Caco-2 (cell line): Measurements from ENCODE around the gene LONRF3. TPM values are rescaled to one million over a fixed set of nuclear protein-coding genes. Genes with fewer than 3 reads are reported as not detected.

Experiments
- BruUV-seq: library from RNA; stranded (reverse); fragments of 400-500 nt; replicated peaks from 2 replicates; lab custom pipeline; 2021; lab: Mats Ljungman, UMichigan
- CTCF ChIA-PET: fragments of 300-600 bp; sonication (Branson Sonifier 250); formaldehyde crosslinking; loops from one replicate; lab custom pipeline; 2022; ENCODE audit warnings: antibody characterized with exemption; lab: Charles Lee
- POLR2A ChIA-PET: fragments of 300-600 bp; sonication (Branson Sonifier 250); formaldehyde crosslinking; loops from one replicate; lab custom pipeline; 2022; ENCODE audit warnings: antibody characterized with exemption; lab: Charles Lee
- DNase-seq, 2 experiments: peaks; one replicate each; pipeline versions ENCODE4 v3.0.0 to v3.0.0-alpha.2; 2020 to 2022
- H3K27me3 ChIP-seq: replicated peaks from 2 replicates; pipeline ENCODE4 v1.6.0; 2011; ENCODE audit warnings: low read length; ENCODE audit not compliant: control insufficient read depth, insufficient read depth
- H3K36me3 ChIP-seq: 2 replicates; pipeline ENCODE4 v1.5.1; 2011; ENCODE audit warnings: low read length; ENCODE audit not compliant: control insufficient read depth, insufficient read depth
- H3K4me1 ChIP-seq: fragments of 250-450 bp; sonication (Bioruptor Pico); 2 replicates; pipeline ENCODE4 v1.5.1; 2020; ENCODE audit warnings: mild to moderate bottlenecking
- H3K4me3 ChIP-seq: 2 replicates; pipeline ENCODE4 v1.5.1; 2011; ENCODE audit warnings: low read depth, mild to moderate bottlenecking, control low read depth, low read length
- H3K9me3 ChIP-seq: fragments of 250-450 bp; sonication (Bioruptor Pico); 2 replicates; pipeline ENCODE4 v1.5.1; 2020; ENCODE audit warnings: mild to moderate bottlenecking, moderate library complexity
- H3K27ac Mint-ChIP-seq: one replicate; pipeline ENCODE4 v1.8.0; 2022; ENCODE audit warnings: mixed read lengths; ENCODE audit not compliant: unreplicated experiment
- H3K27me3 Mint-ChIP-seq: one replicate; pipeline ENCODE4 v1.8.0; 2022; ENCODE audit warnings: mixed read lengths; ENCODE audit not compliant: insufficient read depth, unreplicated experiment
- H3K36me3 Mint-ChIP-seq: one replicate; pipeline ENCODE4 v1.8.0; 2022; ENCODE audit warnings: mild to moderate bottlenecking, mixed read lengths; ENCODE audit not compliant: insufficient read depth, unreplicated experiment
- H3K4me1 Mint-ChIP-seq: one replicate; pipeline ENCODE4 v1.8.0; 2022; ENCODE audit warnings: low read depth, mixed read lengths; ENCODE audit not compliant: unreplicated experiment
- H3K4me3 Mint-ChIP-seq: one replicate; pipeline ENCODE4 v1.8.0; 2022; ENCODE audit warnings: mild to moderate bottlenecking, moderate library complexity, mixed read lengths; ENCODE audit not compliant: unreplicated experiment
- H3K9me3 Mint-ChIP-seq: one replicate; pipeline ENCODE4 v1.8.0; 2022; ENCODE audit warnings: mixed read lengths; ENCODE audit not compliant: unreplicated experiment
- CTCF ChIP-seq, 2 experiments: fragments of 200-600 bp in 1 of 2; IDR thresholded peaks; 1 replicate in 1 of 2; 2 replicates in 1 of 2; pipeline versions ENCODE4 v1.5.1 to v1.8.0; 2011 to 2022; ENCODE audit warnings: antibody characterized with exemption in 1 of 2, control low read depth in 1 of 2, inconsistent platforms in 1 of 2, low read depth in 1 of 2, low read length in 1 of 2, mild to moderate bottlenecking in 1 of 2, moderate library complexity in 1 of 2; ENCODE audit not compliant: insufficient read depth in 1 of 2, severe bottlenecking in 1 of 2, unreplicated experiment in 1 of 2
- intact Hi-C: fragments of 100-400 bp; cut with micrococcal nuclease; formaldehyde crosslinking; loops from one replicate; pipeline ENCODE4 v1.10.0; 2022; ENCODE audit not compliant: unreplicated experiment
- total RNA-seq: library from RNA; stranded (reverse); gene quantifications from 2 replicates; pipeline ENCODE4 v1.2.3, GENCODE V29; 2022

The LONRF3 gene
- total RNA-seq, 1 experiment from 2014 or later = 0.84 TPM

- no peaks in the 10 kb centered on the region for H3K4me1 ChIP-seq
- Mint-ChIP-seq H3K4me1 (no peaks in the 10 kb centered on the region), H3K27ac (no peak overlapping the region), H3K36me3 (no peaks in the 10 kb centered on the region), H3K27me3 (peaks cover 3% of the 10 kb centered on the region), H3K4me3 (no peak overlapping the region), H3K9me3 (no peaks in the 10 kb centered on the region)
- CTCF ChIA-PET = no interaction called here
- intact Hi-C loops = no loop called here
- no peaks in the 10 kb centered on the region for H3K27me3 ChIP-seq
- POLR2A ChIA-PET = no interaction called here
- DNase-seq = no peak
- H3K9me3 ChIP-seq = no peaks in the 10 kb centered on the region
- H3K36me3 ChIP-seq = no peaks in the 10 kb centered on the region
- no peak overlapping the region for H3K4me3 ChIP-seq
- TF ChIP-seq CTCF (IDR thresholded peaks at IDR 0.05; ENCODE audit: insufficient read depth in 1 of 2, low read depth in 1 of 2, low read length in 1 of 2, severe bottlenecking in 1 of 2, unreplicated experiment in 1 of 2) = no peak
- no TSS peak for BruUV-seq
Measured at GRCh38 chrX:118964252-118964651, 10.2 kb upstream of the LONRF3 start.

- intact Hi-C loops = no loop called here
- H3K27me3 ChIP-seq = no peaks in the 10 kb centered on the region
- no TSS peak for BruUV-seq
- no peak for TF ChIP-seq CTCF (IDR thresholded peaks at IDR 0.05; ENCODE audit: insufficient read depth in 1 of 2, low read depth in 1 of 2, low read length in 1 of 2, severe bottlenecking in 1 of 2, unreplicated experiment in 1 of 2)
- no peaks in the 10 kb centered on the region for H3K36me3 Mint-ChIP-seq
- no peaks in the 10 kb centered on the region for H3K4me1 ChIP-seq
- H3K4me1 Mint-ChIP-seq = no peaks in the 10 kb centered on the region
- no peak overlapping the region for H3K4me3 ChIP-seq
- H3K36me3 ChIP-seq = no peaks in the 10 kb centered on the region
- no peak overlapping the region for H3K27ac Mint-ChIP-seq
- DNase-seq = no peak
- no peaks in the 10 kb centered on the region for H3K9me3 Mint-ChIP-seq
- CTCF ChIA-PET = no interaction called here
- peaks cover 3% of the 10 kb centered on the region for H3K27me3 Mint-ChIP-seq
- no peak overlapping the region for H3K4me3 Mint-ChIP-seq
- POLR2A ChIA-PET = no interaction called here
- no peaks in the 10 kb centered on the region for H3K9me3 ChIP-seq
Measured at GRCh38 chrX:118965395-118965794, 9.0 kb upstream of the LONRF3 start.

- Mint-ChIP-seq H3K9me3 (no peaks in the 10 kb centered on the region), H3K27me3 (peaks cover 7% of the 10 kb centered on the region), H3K4me1 (no peaks in the 10 kb centered on the region), H3K4me3 (no peak overlapping the region), H3K27ac (no peak overlapping the region), H3K36me3 (no peaks in the 10 kb centered on the region)
- H3K4me1 ChIP-seq = no peaks in the 10 kb centered on the region
- H3K36me3 ChIP-seq = no peaks in the 10 kb centered on the region
- ChIA-PET CTCF (no interaction called here), POLR2A (no interaction called here)
- H3K9me3 ChIP-seq = no peaks in the 10 kb centered on the region
- no TSS peak for BruUV-seq
- no peaks in the 10 kb centered on the region for H3K27me3 ChIP-seq
- TF ChIP-seq CTCF (IDR thresholded peaks at IDR 0.05; ENCODE audit: insufficient read depth in 1 of 2, low read depth in 1 of 2, low read length in 1 of 2, severe bottlenecking in 1 of 2, unreplicated experiment in 1 of 2) = no peak
- no peak for DNase-seq
- intact Hi-C loops = no loop called here
- H3K4me3 ChIP-seq = no peak overlapping the region
Measured at GRCh38 chrX:118968031-118968430, 6.4 kb upstream of the LONRF3 start.
